ENCODE results near the gene DBH.

Gene DBH

GRCh38 chr9:133597316-133597957 is 38.7 kb upstream of the DBH start:
- in situ Hi-C loops (cut with MboI; ENCODE audit: low pct_unique_long_range_greater_than_20kb, low sequenced_read_pairs, unreplicated experiment) = no loop called here
- TF ChIP-seq CTCF (IDR thresholded peaks at IDR 0.05; ENCODE audit: extremely low read depth, insufficient read depth, missing control alignments) = no peak
- DNase-seq (ENCODE audit: low spot score) = no peak

- DNase-seq (ENCODE audit: low spot score) = no peak
- TF ChIP-seq CTCF (IDR thresholded peaks at IDR 0.05; ENCODE audit: extremely low read depth, insufficient read depth, missing control alignments) = no peak
- in situ Hi-C loops (cut with MboI; ENCODE audit: low pct_unique_long_range_greater_than_20kb, low sequenced_read_pairs, unreplicated experiment) = no loop called here
These were observed 37.2 kb upstream of the DBH start for GRCh38 chr9:133598978-133599377.

- no peak for TF ChIP-seq CTCF (IDR thresholded peaks at IDR 0.05; ENCODE audit: extremely low read depth, insufficient read depth, missing control alignments)
- in situ Hi-C loops (cut with MboI; ENCODE audit: low pct_unique_long_range_greater_than_20kb, low sequenced_read_pairs, unreplicated experiment) = no loop called here
- no peak for DNase-seq (ENCODE audit: low spot score)
These were observed 36.5 kb upstream of the DBH start for GRCh38 chr9:133599470-133600173.

- TF ChIP-seq CTCF (IDR thresholded peaks at IDR 0.05; ENCODE audit: extremely low read depth, insufficient read depth, missing control alignments) = no peak
- no peak for DNase-seq (ENCODE audit: low spot score)
- in situ Hi-C loops (cut with MboI; ENCODE audit: low pct_unique_long_range_greater_than_20kb, low sequenced_read_pairs, unreplicated experiment) = no loop called here
These were observed 35.4 kb upstream of the DBH start for GRCh38 chr9:133600739-133601138.

GRCh38 chr9:133601746-133602145 is 34.4 kb upstream of the DBH start:
- in situ Hi-C loops (cut with MboI; ENCODE audit: low pct_unique_long_range_greater_than_20kb, low sequenced_read_pairs, unreplicated experiment) = no loop called here
- DNase-seq (ENCODE audit: low spot score) = no peak
- no peak for TF ChIP-seq CTCF (IDR thresholded peaks at IDR 0.05; ENCODE audit: extremely low read depth, insufficient read depth, missing control alignments)

- in situ Hi-C loops (cut with MboI; ENCODE audit: low pct_unique_long_range_greater_than_20kb, low sequenced_read_pairs, unreplicated experiment) = no loop called here
- no peak for DNase-seq (ENCODE audit: low spot score)
- no peak for TF ChIP-seq CTCF (IDR thresholded peaks at IDR 0.05; ENCODE audit: extremely low read depth, insufficient read depth, missing control alignments)
These were observed 33.9 kb upstream of the DBH start for GRCh38 chr9:133602277-133602676.

All from GM13977 (cell line).